ENCODE data around the gene CFAP300. TPM values are rescaled to one million over a fixed set of nuclear protein-coding genes. Genes with fewer than 3 reads are reported as not detected.

CFAP300 gene
- total RNA-seq: not detected in 2 replicates

GRCh38 chr11:102047305-102047924 lies at the start of gene CFAP300:
CFAP300 (plus strand) TSS chr11:102047437; CDS start chr11:102047471, 34 bp downstream.

GRCh38 chr11:102109896-102110760 lies 62.9 kb downstream of the CFAP300 start, which contains the start of gene YAP1:
YAP1 (plus strand) TSS chr11:102110447; CDS start chr11:102110849, 402 bp downstream.

Other genes starting within 250 kb of the CFAP300 start
- gene CEP126, start 132.4 kb upstream of the CFAP300 start, total RNA-seq: 0.34 and 0.60 TPM in 2 replicates
- gene ANGPTL5, start 130.9 kb upstream of the CFAP300 start, total RNA-seq: not detected in 2 replicates
- gene YAP1, start 63.0 kb downstream of the CFAP300 start, total RNA-seq: 7.5 and 10.3 TPM in 2 replicates